ENCODE data around the gene TMEM218. TPM values are rescaled to one million over a fixed set of nuclear protein-coding genes. Genes with fewer than 3 reads are reported as not detected.

Gene TMEM218
- total RNA-seq, 1 donor, result 27.2 TPM

DNA sequence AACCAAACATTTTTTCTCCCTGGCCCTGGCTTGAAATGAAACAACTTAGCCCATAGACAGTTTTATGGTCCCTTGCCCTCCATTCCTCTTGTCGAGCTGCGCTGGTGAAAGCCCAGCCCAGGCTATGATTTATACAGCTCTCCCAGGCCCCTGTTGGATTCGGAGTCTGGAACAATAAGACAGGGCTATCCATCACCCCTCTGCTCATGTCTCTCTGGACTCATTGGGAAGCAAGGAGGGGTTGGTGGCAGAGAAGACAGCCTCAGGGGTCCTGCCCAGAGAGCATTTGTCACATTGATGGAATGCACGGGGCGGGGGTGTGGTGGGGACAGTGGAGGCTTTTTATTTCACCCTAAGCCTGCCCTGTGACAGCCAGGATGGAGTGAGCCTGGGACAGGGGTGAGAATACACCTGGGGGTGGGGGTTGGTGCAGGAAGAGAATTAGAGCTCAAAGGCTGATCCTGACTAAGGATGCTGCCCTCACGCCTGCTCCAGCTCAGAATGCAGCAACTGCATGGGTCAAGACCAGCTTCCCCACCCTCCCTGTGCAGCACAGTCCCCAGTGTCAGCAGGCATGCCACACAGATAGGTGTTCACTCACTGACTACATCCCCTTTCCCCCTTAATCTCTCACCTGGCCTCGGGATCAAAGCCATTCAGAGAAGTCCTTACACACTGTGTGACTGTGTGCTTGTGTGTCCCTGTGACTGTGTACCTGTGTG is 43.1 kb upstream of the TMEM218 start:
- TF ChIP-seq, protein P1, sequence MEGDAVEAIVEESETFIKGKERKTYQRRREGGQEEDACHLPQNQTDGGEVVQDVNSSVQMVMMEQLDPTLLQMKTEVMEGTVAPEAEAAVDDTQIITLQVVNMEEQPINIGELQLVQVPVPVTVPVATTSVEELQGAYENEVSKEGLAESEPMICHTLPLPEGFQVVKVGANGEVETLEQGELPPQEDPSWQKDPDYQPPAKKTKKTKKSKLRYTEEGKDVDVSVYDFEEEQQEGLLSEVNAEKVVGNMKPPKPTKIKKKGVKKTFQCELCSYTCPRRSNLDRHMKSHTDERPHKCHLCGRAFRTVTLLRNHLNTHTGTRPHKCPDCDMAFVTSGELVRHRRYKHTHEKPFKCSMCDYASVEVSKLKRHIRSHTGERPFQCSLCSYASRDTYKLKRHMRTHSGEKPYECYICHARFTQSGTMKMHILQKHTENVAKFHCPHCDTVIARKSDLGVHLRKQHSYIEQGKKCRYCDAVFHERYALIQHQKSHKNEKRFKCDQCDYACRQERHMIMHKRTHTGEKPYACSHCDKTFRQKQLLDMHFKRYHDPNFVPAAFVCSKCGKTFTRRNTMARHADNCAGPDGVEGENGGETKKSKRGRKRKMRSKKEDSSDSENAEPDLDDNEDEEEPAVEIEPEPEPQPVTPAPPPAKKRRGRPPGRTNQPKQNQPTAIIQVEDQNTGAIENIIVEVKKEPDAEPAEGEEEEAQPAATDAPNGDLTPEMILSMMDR (IDR thresholded peaks at IDR 0.05; ENCODE audit: insufficient read depth, low read depth, low read length), result no peak
- no peak overlapping the region for H3K4me3 ChIP-seq (ENCODE audit: low read depth, low read length)
- no peak for DNase-seq (ENCODE audit: low read depth)

DNA sequence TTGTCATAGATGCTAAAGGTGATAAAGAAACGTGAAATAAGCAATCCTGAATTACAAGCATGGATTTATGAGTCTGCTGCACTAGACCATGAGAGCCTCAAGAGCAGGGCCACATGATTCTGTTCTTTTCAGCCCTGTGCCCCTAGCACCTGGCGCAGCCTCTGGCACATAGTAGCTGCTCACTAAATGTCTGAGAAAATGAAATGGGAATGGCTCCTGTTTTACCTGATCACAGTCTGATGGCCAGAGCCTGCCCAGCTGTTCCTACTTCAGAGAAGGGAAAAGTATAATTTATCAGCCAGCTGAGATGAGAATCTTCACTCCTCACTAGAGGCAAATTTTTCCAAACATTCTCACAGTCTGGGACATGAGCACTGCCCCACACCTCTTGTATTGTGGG is 42.4 kb upstream of the TMEM218 start:
- H3K4me3 ChIP-seq (ENCODE audit: low read depth, low read length), result no peak overlapping the region
- TF ChIP-seq, protein P1 (IDR thresholded peaks at IDR 0.05; ENCODE audit: insufficient read depth, low read depth, low read length), result no peak
- no peak for DNase-seq (ENCODE audit: low read depth)

DNA sequence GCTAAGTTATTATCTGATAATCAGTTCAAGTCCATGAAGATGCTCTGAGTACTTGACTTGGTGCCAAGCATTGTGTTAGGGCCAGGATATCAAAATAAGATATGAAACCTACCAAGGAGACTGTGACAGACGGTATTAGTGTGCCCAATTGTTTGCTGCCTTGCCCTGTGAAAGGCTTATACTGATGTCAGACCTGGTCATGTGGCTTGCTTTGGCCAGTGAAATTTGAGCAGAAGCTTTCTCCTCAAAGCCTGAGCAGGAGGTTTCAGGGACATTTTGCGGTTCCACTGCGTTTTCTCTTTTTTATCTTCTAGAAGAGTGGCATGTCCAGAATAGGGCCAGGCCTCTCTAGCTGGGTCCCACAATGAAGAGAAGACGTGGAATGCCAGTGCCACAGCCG is 37.3 kb upstream of the TMEM218 start:
- no peak overlapping the region for H3K4me3 ChIP-seq (ENCODE audit: low read depth, low read length)
- DNase-seq (ENCODE audit: low read depth), result no peak
- TF ChIP-seq, protein P1 (IDR thresholded peaks at IDR 0.05; ENCODE audit: insufficient read depth, low read depth, low read length), result no peak

DNA sequence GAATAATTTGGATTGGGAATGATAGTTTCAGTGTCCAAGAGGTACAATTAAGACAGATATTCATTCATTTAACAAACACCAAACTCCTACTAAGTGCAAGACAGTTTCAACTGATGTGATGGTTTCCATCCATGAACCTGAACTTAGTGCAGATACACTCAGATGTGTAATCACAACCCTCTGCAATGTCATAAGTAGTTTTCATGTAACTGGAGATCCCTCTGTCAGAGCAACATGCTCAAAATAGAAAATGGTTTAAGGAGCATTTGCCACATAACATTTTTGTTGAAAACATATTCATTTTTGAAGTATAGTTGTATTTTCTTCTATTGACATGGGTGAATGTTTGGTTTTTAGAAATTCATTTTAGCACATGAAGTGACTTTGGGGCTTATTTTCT is 36.6 kb upstream of the TMEM218 start:
- no peak overlapping the region for H3K4me3 ChIP-seq (ENCODE audit: low read depth, low read length)
- TF ChIP-seq, protein P1 (IDR thresholded peaks at IDR 0.05; ENCODE audit: insufficient read depth, low read depth, low read length), result no peak
- no peak for DNase-seq (ENCODE audit: low read depth)

DNA sequence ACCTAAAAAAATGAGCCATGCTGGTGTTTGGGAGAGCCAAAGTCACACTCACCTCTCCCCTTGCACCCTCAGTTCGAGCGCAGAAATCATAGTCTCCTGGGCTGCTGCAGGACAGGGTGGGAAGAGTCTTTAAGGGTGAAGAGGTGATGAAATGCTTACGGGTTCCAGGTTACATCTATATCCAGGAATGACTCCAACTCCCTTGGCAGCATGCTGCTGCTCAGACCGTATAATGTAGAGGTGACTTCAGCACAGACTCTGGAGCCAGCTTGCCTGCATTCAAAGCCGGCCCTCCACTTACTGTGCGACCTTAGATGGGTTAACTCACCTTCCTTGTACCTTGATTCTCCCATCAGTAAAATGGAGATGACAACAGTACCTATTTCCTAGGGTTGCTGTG is 35.9 kb upstream of the TMEM218 start:
- H3K4me3 ChIP-seq (ENCODE audit: low read depth, low read length), result no peak overlapping the region
- no peak for DNase-seq (ENCODE audit: low read depth)
- TF ChIP-seq, protein P1 (IDR thresholded peaks at IDR 0.05; ENCODE audit: insufficient read depth, low read depth, low read length), result no peak

DNA sequence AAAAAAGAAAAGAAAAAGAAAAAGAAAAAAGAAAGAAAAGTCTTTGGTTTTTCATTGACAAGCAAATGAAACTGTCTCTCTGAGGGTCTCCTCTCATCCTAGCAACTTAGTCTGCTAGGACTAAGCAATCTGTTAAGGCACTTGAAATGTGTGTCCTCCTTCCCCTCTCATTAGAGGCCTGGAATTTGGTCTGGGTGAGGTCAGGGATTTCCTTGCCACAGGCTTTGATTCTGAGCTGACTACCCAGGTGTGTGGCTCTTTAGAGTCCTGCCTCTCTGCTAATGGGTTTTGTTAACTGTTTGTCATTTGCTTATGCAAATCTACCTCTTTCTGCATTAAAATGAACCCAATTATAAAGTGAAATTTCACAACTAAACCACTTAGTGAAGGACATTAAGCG is 34.8 kb upstream of the TMEM218 start:
- DNase-seq (ENCODE audit: low read depth), result no peak
- TF ChIP-seq, protein P1 (IDR thresholded peaks at IDR 0.05; ENCODE audit: insufficient read depth, low read depth, low read length), result no peak
- no peak overlapping the region for H3K4me3 ChIP-seq (ENCODE audit: low read depth, low read length)

Data from fibroblast of villous mesenchyme (primary cell).